HG02623 (cell line): ENCODE data around the gene ACSS3.
"Not testable (repeated sequence)": the region's sequence is repeated elsewhere in the genome, so short reads cannot be mapped to it uniquely, and the experiment has no call there.

Experiments used
- ATAC-seq: cut with Tn5 transposase; IDR thresholded peaks from one replicate; pipeline ENCODE4 v1.9.1; 2021; ENCODE audit warnings: moderate library complexity; ENCODE audit not compliant: unreplicated experiment

ACSS3 gene

GRCh38 chr12:81164827-81165226 is 86.9 kb downstream of the ACSS3 start:
- no peak for ATAC-seq

GRCh38 chr12:81166790-81167189 is 88.9 kb downstream of the ACSS3 start:
- no peak for ATAC-seq

GRCh38 chr12:81167694-81168093 is 89.8 kb downstream of the ACSS3 start:
- ATAC-seq: no peak

DNA sequence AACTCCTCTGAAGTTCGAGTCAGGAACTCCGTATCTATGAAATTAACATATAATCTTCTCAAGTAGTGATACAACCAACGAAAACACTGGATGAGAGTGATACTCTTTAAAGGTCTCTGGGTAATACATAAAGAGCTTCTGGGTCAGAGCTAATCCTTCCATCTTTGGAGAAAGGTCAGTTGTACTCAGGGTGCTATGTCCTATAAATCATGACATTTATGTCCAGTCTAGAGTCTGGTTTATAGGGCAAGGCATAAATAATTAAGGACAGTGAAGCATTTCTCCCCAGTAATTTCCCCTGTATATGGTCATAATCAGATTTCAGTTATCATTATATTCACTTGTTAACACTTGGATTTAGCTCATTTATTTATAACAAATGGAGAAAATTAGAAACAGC is 90.6 kb downstream of the ACSS3 start:
- no peak for ATAC-seq

- no peak for ATAC-seq
Measured at GRCh38 chr12:81170072-81170471, 92.2 kb downstream of the ACSS3 start.

- no peak for ATAC-seq
Measured at GRCh38 chr12:81172851-81173250, 95.0 kb downstream of the ACSS3 start.

DNA sequence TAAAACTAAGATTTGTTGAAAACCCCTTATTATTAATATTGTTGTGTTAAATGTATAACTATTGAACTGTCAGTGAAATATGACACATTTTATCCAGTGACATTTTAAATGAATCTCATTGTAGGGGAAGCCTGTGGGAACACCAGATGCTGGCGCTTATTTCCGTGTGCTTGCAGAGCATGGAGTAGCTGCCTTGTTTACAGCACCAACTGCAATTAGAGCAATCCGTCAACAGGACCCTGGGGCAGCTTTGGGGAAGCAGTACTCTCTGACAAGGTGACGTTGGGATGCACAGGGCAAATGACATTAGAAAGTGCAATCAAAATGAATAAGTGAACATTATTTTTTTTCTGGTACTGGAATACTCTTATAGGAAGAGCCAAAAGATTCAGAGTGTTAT is 96.8 kb downstream of the ACSS3 start:
- no peak for ATAC-seq

DNA sequence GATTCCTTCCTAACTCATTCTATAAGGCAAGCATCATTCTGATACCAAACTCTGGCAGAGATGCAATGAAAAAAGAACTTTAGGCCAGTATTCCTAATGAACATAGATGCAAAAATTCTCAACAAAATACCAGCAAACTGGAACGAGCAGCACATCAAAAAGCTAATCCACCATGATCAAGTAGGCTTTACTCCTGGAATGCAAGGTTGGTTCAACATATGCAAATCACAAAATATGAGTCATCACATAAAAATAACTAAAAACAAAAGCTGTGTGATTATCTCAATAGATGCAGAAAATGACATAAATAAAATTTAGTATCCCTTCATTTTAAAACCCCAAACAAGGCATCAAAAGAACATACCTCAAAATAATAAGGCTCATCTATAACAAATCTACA is 98.9 kb downstream of the ACSS3 start:
- no peak for ATAC-seq

DNA sequence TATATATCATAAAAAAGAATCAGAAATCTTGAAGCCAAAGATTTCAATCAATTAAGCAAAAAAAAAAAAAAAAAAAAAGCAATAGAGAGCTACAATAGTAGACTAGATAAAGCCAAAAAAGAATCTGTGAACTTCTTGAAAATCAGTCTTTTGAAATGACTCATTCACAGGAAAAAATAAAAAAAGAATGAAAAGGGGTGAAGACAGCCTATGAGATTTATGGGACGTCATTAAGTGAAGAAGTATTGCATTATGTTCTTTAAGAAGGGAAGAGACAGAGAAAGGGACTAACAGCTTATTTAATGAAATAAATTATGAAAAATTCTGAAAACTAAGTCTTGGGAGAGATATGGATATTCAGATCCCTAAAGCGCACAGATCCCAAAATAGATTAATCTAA is 103.8 kb downstream of the ACSS3 start:
- no peak for ATAC-seq

- no peak for ATAC-seq
Measured at GRCh38 chr12:81187686-81188085, 109.8 kb downstream of the ACSS3 start.

- ATAC-seq: no peak
Measured at GRCh38 chr12:81196595-81196994, 118.7 kb downstream of the ACSS3 start.

- ATAC-seq: not testable (repeated sequence)
Measured at GRCh38 chr12:81200561-81200960, 122.7 kb downstream of the ACSS3 start.

DNA sequence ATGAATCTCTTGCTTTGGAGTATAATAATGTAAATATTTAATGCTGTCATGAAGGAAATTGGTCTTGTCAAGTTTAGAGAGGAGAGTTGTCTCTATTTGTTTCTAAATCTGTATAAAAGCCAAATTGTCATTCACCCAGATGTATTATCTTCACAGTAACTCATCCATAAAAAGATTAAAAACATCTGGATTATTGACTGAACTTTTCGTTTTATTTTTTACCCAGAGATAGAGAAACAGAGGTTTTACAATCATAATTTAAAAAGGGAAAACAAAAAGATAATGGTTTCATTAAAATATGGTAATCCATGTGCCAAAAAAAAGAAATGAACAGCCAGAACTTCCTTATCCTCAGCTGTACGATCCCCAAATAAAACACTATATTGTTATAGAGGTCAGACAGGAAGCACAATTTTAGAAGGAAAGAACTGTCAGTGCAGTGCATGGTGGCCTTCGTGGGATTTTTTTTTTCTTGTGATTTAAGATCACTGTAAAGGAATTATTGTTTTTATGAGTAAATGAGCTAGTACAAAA is 125.9 kb downstream of the ACSS3 start:
- no peak for ATAC-seq

DNA sequence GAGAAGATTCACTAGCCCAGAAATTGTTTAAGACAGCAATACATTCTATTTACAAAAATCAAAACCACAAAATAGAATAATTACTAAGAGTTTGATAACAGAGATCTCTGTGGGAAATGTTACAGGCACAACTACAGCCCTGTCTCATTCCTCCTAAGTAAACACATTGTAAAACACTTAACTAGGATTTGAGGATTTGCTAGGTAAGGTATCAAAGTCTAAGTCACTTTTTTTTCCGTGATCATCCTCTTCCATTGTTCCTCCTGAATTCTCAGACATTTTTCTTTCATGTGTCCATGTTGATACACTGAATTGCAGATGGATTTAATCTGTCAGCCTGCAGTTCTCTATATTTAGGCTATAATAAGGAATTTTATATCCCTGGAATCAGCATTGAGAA is 127.5 kb downstream of the ACSS3 start:
- no peak for ATAC-seq

DNA sequence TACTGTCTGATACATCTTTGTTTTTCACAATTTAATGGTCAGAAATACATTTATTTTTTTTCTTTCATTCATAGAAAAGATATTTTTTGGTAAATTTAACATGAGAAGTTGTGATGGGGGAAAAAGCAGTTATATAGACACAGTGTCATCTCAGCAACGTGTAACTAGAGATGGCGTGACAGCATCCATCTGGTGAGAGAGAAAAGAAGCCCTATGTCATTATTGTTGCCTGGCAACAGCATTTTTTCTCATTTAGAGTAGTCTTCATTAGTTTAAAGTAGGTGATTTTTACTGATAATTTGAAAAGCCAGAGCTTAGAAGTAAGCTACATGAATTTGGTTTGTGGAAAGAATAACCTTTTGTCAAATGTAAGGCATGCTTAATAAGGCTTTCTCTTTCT is 128.6 kb downstream of the ACSS3 start:
- ATAC-seq: no peak

GRCh38 chr12:81207173-81207572 is 129.3 kb downstream of the ACSS3 start:
- no peak for ATAC-seq

DNA sequence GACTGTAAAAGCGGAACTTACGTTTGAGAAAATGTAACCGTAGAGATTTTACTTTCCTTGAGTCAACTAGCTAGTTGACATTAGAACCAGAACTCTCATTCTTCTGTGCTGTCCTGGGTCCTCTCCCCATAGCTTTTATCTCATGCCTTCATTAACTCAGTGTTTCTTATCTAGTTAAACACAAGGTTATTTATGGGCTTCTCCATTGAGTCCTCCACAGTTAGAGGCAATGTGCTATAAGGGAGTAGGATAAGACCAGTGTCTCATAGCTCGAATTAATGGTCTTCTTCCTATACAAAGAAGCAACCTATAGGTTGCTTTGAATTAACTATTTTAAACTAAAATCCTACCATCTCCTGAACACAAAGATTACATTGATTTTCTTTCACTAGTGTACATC is 129.8 kb downstream of the ACSS3 start:
- ATAC-seq: no peak

- no peak for ATAC-seq
Measured at GRCh38 chr12:81208187-81208911, 130.5 kb downstream of the ACSS3 start.

GRCh38 chr12:81209012-81209411 is 131.1 kb downstream of the ACSS3 start:
- ATAC-seq: no peak

- ATAC-seq: not testable (repeated sequence)
Measured at GRCh38 chr12:81209772-81210225, 131.9 kb downstream of the ACSS3 start.

DNA sequence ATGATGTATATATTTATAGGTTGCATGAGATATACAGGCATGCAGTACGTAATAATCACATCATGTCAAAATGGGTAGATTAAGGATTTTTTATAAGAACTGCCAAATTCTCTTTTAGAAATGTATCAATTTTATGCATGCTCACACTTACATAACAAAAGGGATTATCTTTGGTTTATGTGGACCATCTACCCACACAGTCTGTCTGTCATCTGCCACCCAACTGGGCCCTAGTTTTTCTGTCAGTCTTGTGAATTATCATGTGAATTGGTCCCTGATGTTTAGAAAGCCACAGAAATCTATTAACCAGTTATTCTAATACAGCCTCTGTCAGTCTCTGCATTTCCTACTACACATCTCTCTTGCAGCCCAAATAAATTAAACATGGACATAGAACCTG is 133.4 kb downstream of the ACSS3 start:
- no peak for ATAC-seq

DNA sequence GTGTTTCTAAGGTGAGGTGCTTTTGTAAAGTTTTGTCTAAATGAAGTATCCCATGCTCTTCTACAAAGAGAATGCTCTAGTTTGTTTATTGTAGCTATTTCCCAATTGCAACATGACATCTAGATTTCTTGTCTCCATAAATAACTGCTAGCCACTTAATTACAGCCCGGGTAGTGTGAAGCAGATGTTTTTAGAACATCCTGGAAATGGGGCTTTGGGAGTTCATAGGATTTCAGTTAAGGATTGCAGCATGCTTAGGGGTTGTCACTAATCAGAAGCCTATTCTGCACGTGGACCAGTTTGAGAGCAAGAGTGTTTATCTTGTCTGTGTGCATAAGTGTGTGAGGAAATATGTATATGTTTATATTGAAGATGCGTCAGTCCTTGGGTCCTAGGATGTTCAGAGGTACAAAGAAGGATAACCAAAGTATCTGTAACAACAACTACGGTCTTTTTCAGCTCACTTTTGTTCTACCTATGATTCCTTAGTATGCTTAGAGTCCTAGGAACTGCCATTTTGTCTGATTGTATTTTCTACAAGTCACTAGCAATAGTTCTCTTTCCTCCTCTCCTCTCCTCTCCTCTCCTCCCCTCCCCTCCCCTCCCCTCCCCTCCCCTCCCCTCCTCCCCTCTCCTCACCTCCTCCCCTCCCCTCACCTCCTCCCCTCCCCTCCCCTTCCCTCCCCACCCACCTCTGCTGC is 135.3 kb downstream of the ACSS3 start:
- no peak for ATAC-seq
